Stimulated activated CD8-positive, alpha-beta memory T cell treated with anti-CD3 and anti-CD28 coated beads, Interleukin-12 subunit alpha, Interleukin-12 subunit beta, amount 100 ng/mL, for 24 hours (primary cell): ENCODE data around the gene OSBPL5.

Experiments
- DNase-seq: peaks from one replicate; pipeline ENCODE4 v3.0.0-alpha.2; 2020; ENCODE audit errors: extremely low read depth

The OSBPL5 gene

DNA sequence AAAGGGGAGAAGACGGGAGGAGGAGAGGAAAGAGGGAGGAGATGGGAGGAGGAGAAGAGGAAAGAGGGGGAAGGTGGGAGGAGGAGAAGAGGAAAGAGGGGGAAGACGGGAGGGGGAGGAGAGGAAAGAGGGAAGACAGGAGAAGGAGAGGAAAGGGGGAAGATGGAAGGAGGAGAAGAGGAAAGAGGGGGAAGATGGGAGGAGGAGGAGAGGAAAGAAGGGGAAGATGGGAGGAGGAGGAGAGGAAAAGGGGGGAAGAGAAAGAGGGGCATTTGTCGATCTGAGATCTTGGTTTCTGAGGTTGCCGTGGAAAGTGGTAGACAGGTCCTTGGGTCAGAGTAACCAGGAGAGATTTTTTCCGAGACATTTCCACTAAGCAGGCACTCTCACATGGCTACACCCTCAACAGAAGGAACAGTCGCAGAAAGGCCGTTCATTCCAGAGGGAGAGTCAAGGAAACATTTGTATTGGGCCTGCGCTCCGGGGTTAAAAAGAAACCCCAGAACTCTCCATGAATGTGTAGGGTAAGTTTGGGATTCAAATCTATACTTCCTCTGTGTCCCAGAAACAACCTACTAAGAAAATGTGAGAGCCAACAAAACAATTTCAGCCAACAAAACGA, 68.1 kb downstream of the OSBPL5 start:
- DNase-seq, result no peak

DNA sequence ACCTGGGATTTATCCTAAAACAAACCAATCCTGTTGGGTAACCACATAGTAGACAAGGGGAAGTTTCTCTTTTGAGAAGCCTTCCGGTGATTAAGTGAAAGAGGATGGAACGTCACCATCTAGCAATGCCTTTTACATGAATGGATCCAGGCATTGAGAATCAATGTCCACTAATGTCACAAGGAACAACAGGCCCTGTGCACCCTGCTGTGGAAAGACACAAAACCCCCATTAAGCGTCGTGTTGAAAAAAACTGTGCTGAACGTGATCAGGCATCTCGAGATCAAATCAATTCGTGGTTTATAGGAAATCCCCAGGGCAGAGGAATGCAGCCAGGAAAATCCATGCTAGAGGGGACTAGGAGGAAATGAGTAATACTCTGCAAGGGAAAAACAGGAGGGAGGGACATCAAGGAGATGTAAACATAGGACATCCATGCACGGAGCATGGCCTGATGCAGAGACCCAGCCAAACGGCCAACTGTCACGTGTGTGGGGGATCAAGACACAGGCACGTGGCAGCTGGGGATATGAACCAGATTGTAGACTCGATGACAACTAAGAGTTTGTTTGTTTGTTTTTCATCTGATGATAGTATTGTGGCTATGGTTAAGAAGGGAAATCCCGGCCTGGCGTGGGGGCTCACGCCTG, 69.3 kb downstream of the OSBPL5 start:
- DNase-seq, result no peak

- DNase-seq, result no peak
Measured at GRCh38 chr11:3094223-3094824, 70.8 kb downstream of the OSBPL5 start.

DNA sequence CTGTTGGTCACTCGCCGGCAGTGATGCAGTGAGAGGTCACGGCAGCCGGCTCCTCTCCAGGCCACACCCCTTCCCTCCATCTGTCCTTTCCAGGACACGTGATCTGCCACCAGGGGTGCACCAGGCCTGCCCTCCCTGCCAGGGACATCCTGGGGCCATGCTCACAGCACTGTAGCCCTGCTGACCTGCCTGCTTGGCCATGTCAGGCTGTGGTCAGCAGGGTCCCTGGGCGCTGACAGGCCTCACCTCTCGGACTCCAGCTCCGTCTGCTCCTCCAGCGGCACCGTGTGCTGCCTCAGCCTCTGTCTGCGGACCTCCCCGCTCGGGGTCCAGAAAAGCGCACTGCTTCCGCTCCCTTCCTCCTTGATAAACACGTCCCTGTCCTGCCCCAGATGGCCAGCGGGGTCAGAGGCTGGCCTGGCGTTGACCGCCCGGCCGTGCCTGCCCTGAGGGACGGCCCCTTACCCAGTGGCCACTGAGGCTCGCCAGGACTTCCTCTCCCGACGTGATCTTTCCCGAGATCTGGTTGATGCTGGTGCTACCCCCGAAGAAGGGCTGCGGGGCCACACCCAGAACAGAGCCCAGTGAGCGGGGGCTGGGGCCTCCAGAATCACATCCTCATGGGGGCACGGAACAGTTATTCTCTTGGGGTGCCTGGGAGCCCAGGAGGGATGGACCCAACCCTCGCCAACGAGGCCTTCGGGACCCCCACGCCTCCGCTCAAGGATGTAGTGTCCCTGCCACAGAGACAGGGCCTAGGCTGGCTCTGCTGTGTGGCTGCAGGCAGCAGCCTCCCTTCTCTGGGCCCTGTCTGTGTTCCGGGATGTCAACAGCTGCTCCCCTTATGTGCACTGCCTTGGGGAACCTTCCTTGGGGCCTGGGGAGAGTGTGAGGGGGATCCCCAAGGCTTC, 71.6 kb downstream of the OSBPL5 start:
- no peak for DNase-seq

GRCh38 chr11:3092603-3093141, 72.4 kb downstream of the OSBPL5 start:
- DNase-seq, result no peak

DNA sequence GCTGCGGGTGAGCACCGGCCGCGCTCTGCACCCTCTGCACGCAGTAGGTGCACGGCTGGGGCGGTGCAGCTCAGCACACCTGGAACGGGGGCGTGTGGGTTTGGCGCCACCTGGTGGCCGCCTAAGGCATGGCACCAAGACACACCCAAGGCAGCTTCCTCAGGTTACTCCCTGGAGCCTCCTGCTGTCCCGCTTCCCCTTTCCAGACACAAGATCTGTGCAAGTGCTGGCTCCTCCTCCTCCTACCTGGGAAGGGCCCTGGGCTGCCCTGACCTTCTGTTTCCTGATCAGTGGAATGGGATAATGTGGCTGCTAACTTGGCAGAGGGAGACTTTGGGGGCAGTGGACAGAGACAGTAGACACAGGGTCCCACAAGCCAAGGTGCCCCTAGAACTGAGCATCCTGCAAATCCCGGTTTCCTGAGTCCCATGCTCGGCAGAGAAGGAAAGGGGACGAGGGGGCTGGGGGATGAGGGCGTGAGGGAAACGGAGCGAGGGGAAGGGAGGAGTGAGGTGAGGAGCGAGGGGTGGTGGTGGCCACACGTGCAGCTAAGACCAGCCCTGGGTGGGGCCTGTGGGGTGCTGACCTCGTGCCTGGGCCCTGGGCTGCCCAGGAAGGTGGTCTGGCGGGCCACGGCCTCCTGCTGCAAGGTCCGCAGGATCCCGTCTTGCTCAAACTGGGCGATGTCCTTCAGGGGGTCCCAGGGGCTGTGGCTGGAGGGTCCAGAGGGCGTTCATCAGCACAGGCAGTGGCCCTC, 73.1 kb downstream of the OSBPL5 start:
- peak; percentile 25 for DNase-seq

DNA sequence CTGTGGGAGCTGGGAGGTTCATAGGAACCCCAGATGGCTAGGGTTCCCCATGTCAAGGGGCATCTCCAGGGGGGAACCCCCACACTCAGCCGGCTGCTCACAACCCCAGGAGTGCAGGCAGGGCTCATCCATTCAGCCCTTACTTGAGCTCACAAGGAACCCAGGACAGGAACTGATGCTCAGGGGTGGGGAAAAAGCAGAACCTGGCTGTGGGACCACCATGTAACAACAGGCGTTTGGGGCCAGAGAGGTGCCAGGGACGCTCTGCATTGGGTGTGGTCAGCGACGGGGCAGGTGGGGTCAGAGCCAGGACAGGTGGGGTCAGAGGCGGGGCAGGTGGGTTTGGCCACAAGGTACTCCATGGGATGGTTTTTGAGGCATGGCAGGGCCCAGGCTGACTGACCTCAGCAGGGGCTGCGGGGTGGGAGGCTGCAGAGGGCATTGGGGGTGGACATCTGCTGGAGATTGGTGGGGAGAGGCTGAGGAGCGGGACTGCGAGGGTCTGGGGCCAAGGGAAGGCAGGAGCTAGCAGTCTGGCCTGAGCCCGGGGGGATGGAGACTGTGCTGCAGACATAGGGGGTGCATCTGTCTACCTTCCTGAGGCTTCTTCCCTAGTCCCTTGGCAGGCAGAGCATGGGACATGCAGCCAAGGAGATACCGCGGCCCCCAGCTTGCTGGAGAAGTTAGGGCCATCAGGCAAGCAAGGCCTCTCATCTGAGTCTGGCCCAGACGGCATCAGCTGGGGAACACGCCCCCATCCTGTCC, 73.8 kb downstream of the OSBPL5 start:
- DNase-seq, result no peak

- DNase-seq, result no peak
Measured at GRCh38 chr11:3090096-3090901, 74.8 kb downstream of the OSBPL5 start.

GRCh38 chr11:3089236-3090061, 75.7 kb downstream of the OSBPL5 start:
- no peak for DNase-seq

DNA sequence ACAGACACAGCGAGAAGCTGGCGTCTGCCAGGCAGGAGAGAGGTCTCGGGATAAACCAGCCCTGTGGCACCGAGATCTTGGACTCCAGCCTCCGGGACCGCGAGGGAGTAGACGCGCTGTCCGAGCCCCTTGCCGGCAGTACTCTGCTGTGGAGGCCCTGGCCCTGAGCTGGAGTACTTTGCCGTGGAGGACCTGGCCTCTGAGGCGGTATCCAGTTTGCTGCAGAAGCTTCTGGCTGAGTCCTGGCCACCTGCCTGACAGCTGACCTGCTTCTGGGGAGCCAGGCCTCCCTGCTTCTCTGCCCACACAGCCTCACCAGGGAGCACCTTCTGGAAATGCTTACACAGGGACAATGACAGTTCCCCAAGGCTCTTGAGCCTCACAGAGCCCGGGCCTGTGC, 76.3 kb downstream of the OSBPL5 start:
- no peak for DNase-seq

GRCh38 chr11:3087821-3088800, 77.0 kb downstream of the OSBPL5 start:
- DNase-seq, result no peak

DNA sequence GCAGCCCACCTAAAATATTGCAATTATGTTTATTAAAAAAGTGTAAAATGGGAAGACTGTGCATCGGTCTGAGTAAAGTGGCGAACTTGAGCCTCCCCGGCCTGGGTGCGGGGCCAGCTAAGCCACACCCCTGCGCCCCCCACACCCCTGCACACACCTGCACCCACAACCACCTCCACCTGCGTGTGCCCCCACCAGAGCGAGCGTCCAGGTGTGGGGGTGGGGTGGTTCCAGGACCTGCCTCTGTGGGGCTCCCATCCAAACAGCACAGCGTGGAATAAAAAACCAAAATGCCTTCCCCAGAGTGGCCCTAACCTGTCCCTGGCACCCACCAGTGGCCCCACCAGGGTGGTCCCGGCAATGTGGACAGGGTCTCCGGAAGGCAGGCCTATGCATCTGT, 77.7 kb downstream of the OSBPL5 start:
- no peak for DNase-seq

GRCh38 chr11:3086671-3087150, 78.4 kb downstream of the OSBPL5 start:
- DNase-seq, result no peak

DNA sequence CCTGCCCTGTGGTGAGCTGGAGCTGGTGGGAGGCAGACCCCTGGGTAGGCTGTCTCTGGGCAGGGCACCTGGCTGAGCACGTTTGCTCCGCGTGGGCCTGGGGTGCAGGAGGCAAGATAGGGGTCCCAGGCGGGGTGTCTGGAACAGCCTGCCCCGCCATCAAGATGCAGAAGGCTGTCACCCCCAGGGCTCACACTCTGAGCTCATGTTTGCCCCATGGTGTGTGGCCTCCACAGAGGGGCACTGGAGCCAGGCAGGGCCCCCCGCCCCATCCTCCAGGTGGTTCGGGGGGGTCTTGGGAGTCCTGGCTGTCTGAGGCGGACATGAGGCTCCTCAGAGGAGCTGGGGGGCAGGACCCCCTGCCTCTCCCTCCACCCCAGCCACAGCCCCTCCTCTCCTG, 79.0 kb downstream of the OSBPL5 start:
- DNase-seq, result no peak

DNA sequence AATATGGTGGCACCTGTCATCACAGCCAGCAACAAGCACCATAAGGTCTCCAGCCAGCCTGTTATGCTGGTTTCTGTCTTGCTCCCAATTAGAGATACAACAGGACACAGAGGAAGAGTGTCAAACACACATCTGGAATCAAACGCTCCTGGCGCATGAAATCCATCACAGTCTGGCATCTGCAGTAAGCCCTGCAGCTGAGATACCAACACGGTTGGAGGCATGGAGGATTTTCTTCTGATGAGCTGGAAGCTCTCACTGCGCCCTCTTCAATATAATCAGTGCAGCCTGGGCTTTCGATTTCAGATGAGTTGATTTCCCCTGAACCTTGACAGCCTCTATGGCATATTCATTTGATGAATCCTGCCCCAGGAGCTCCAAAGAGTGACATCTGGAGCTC, 80.1 kb downstream of the OSBPL5 start:
- no peak for DNase-seq

DNA sequence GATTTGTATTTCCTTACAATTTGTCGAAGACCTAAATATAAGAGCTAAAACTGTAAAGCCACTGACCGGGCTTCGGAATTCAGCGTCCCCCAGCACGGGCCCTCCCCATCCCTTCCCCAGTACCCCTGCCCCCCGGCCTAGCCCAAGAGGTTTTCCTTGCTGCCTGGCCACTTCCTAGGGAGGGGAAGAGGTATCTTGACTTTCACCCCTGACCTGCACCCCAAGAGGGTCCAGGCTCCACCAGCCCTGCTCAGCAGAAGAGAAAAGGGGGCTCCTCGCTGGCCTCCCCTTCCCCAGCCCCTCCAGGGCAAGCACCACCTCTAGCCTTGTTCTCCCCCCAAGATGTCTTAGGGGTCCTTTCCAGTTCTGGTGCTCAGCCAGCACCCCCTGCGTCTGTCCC, 81.8 kb downstream of the OSBPL5 start:
- no peak for DNase-seq

- DNase-seq, result no peak
Measured at GRCh38 chr11:3081386-3081751, 83.7 kb downstream of the OSBPL5 start.
